Measurements from ENCODE around the gene TRPC3. TPM values are rescaled to one million over a fixed set of nuclear protein-coding genes. Genes with fewer than 3 reads are reported as not detected.

Gene TRPC3
- total RNA-seq, 2 donors from 2014 or later: 0.26 TPM; not detected in 1

GRCh38 chr4:121943941-121944340, 7.9 kb downstream of the TRPC3 start:
- no peak for TF ChIP-seq CTCF (IDR thresholded peaks at IDR 0.05)
- TF ChIP-seq POLR2A (IDR thresholded peaks at IDR 0.05): no peak
- intact Hi-C loops (cut with DNase I): no loop called here
- no peak for ATAC-seq

GRCh38 chr4:121939690-121940089, 12.2 kb downstream of the TRPC3 start:
- DNase-seq (no peak), ATAC-seq (no peak)
- Histone ChIP-seq H3K4me3 (no peak overlapping the region), H3K9me3 (no peaks in the 10 kb centered on the region), H3K27ac (no peak overlapping the region), H3K4me1 (no peaks in the 10 kb centered on the region), H3K36me3 (replicated peaks in 1 of 2; ENCODE audit: insufficient read depth in 1 of 2, low read depth in 2 of 2) (no peaks in the 10 kb centered on the region), H3K27me3 (no peaks in the 10 kb centered on the region)
- intact Hi-C loops (cut with DNase I): no loop called here
- WGBS, 2 donors: 8 to 11% methylated on average over 3 of the region's 3 CpGs
- no peak for TF ChIP-seq POLR2A (IDR thresholded peaks at IDR 0.05)
- no peak for TF ChIP-seq CTCF (IDR thresholded peaks at IDR 0.05)

More at GRCh38 chr4:121943941-121944340, 7.9 kb downstream of the TRPC3 start:
- no peak overlapping the region for H3K27ac ChIP-seq
- H3K36me3 ChIP-seq (replicated peaks in 1 of 2; ENCODE audit: insufficient read depth in 1 of 2, low read depth in 2 of 2): no peaks in the 10 kb centered on the region
- no peak for DNase-seq
- H3K9me3 ChIP-seq: no peaks in the 10 kb centered on the region
- no peaks in the 10 kb centered on the region for H3K4me1 ChIP-seq
- no peak overlapping the region for H3K4me3 ChIP-seq
- no peaks in the 10 kb centered on the region for H3K27me3 ChIP-seq
- WGBS, 2 donors: 39 to 42% methylated on average over 4 of the region's 4 CpGs

GRCh38 chr4:121938282-121939092, 13.4 kb downstream of the TRPC3 start:
- Histone ChIP-seq H3K9me3 (no peaks in the 10 kb centered on the region), H3K4me1 (no peaks in the 10 kb centered on the region), H3K27me3 (no peaks in the 10 kb centered on the region), H3K4me3 (no peak overlapping the region), H3K27ac (no peak overlapping the region), H3K36me3 (replicated peaks in 1 of 2; ENCODE audit: insufficient read depth in 1 of 2, low read depth in 2 of 2) (no peaks in the 10 kb centered on the region)
- TF ChIP-seq POLR2A (IDR thresholded peaks at IDR 0.05): no peak
- TF ChIP-seq CTCF (IDR thresholded peaks at IDR 0.05): no peak
- DNase-seq (no peak), ATAC-seq (no peak)
- WGBS, 2 donors: 53 to 62% methylated on average over 5 of the region's 5 CpGs
- intact Hi-C loops (cut with DNase I): no loop called here

GRCh38 chr4:121936101-121936500, 15.8 kb downstream of the TRPC3 start:
- no peak overlapping the region for H3K27ac ChIP-seq
- ATAC-seq (no peak), DNase-seq (no peak)
- H3K9me3 ChIP-seq: no peaks in the 10 kb centered on the region
- H3K27me3 ChIP-seq: no peaks in the 10 kb centered on the region
- intact Hi-C loops (cut with DNase I): no loop called here
- WGBS, 2 donors: 60 to 67% methylated on average over 4 of the region's 4 CpGs
- no peak overlapping the region for H3K4me3 ChIP-seq
- no peak for TF ChIP-seq POLR2A (IDR thresholded peaks at IDR 0.05)
- no peaks in the 10 kb centered on the region for H3K4me1 ChIP-seq
- no peaks in the 10 kb centered on the region for H3K36me3 ChIP-seq (replicated peaks in 1 of 2; ENCODE audit: insufficient read depth in 1 of 2, low read depth in 2 of 2)

GRCh38 chr4:121934635-121935034, 17.2 kb downstream of the TRPC3 start:
- ATAC-seq (no peak), DNase-seq (no peak)
- no peak for TF ChIP-seq CTCF (IDR thresholded peaks at IDR 0.05)
- Histone ChIP-seq H3K36me3 (replicated peaks in 1 of 2; ENCODE audit: insufficient read depth in 1 of 2, low read depth in 2 of 2) (no peaks in the 10 kb centered on the region), H3K27me3 (peaks cover 0 to 6% of the 10 kb centered on the region in 2 donors), H3K4me3 (no peak overlapping the region), H3K27ac (no peak overlapping the region), H3K4me1 (no peaks in the 10 kb centered on the region), H3K9me3 (no peaks in the 10 kb centered on the region)
- intact Hi-C loops (cut with DNase I): no loop called here
- WGBS, 2 donors: 50 to 56% methylated on average over 1 of the region's 1 CpG
